CD1c-positive myeloid dendritic cell (primary cell): ENCODE data around the gene ZNF593OS.

Experiments used
- DNase-seq: peaks from one replicate; pipeline ENCODE4 v3.0.0-alpha.2; 2016; ENCODE audit errors: extremely low spot score

ZNF593OS gene

DNA sequence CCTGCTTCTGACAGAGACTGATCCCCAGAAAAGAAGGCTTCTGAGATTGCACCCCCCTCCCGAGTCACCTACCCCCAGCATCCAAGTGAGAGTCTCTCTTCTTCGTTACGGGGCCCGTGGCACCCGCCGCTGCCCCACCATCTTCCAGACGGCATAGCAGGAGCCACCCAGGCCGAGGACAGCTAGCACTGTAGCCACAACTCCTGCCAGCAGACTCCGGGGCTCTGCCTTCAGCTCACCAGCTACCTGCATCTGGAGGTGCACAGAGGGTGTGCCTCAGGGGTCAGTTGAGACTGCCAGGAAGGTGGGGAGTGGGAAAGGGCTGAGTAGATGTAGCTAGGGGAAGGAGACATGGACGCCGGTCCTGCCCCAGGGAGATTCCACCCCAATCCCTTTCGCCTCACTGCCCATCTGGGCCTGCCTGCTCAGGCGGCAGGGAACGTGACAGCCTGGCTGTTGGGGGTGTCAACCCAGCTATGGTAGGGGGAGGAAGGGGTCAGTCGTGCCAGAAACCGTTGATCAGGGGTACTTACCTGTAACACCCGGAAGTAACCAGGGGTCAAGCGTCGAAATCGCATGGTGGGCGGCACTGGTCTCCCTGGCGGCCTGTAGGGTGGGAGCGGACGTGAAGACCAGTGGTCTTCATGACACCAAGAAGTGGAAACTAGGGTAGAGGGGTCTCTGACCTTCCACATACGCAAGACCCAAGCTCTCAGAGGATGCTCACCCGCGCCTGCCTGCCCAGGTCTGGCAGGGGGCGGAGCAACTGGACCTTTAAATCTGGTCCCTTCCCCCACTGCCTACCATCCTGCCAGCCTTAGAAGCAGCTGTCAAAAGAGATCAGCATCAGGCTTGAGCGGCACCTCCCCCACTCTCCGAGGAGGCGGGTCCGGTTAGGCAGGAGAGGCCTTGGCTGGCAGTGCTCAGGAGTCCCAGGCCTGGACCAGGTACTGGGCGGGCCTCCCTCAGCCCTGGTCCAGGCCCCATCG lies at the start of gene ZNF593OS:
Gene ZNF593OS, minus strand, starts transcription at position 749 of the 989 bp plus-strand sequence. Its CDS starts 171 bp downstream, at position 578.
- DNase-seq = no peak

DNA sequence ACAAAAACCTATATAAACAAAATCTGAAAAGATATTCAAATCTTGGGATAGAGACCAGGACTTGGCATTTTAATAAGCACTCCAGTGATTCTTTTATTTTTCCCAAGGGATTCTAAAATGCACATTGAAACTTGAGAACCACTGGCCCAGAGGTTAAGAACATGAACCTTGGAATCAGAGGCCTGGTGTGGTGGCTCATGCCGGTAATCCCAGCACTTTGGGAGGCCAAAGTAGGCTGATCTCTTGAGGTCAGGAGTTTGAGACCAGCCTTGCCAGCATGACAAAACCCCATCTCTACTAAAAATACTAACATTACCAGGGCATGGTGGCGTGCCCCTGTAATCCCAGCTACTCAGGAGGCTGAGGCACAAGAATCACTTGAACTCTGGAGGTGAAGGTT lies 49.5 kb upstream of the ZNF593OS start:
- DNase-seq = no peak

DNA sequence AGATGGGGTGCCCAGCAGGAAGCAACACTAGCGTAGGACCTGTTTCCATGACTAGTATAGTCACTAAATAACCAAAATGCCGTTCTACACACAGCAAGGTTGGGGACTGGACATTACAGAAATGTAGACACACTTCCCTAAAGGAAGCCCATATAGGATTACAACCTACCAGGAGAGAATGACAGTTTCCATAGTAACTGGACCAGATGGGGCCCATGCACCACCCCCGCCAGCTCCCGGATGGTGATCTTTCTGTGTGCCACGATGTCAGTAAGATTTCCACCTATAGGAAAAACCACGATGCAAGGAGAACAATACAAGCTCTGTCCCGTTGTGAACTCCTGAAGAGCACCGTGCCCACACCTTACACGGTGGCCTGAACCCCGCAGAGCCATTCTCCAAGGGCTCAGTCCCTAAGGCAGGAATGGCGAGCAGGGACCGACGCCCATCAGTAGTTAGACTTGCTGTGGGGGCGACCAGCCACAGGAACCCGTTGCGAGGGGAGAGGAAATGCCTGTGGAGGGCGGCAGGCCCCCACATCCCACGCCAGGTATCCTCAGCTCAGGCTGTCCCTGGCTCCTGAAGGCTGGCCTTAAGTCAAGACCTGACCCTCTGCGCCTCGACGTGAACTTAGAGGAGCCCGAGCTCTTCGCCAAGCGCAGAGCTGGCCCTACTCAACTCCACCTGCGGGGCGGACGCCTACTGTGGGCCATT lies 48.7 kb upstream of the ZNF593OS start:
- no peak for DNase-seq

DNA sequence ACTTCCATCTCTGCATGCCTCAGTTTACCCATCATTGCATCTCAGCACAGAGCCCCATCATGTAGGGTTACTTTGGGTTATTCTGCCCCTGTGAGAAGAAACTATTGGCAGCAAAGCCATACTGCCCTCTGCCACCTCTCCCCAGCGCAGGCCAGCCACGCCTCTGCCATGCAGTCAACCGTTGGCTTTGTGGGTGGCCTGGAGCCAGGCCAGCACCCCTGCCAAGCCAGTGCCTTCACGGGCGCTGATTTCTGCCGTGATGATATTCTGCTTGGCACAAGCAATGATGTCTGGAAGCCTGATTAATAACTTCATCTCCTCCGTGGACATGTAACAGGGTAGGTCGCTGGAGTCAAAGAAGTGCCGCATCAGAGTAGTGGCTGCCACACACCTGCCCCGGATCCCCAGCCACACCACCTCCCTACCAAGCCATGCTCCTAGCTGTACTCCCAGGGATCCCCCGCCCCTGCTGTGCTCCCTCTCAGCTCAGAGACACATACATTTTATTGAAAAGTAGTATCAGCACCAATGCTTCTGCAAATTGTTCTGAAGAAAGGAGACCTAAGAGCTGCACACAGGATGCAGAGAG lies 47.4 kb upstream of the ZNF593OS start:
- DNase-seq = no peak

DNA sequence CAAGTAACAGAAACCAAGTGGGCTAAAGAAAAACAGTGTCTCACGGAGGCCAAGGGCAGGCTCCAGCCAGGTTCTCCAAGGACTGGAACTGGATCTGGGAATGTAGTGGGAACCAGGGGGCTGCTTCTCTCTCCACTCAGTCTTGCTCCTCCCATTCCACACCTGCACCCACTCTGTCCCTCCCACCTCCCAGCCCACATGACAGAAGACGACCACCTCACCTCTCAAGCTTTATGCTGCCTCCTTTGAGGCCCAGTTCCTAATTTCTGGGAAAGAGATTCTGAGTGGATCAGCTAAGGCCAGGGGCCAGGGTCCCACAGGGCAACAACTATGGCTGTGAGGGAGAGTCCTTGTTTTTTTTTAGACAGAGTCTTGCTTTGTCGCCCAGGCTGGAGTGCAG lies 43.6 kb upstream of the ZNF593OS start:
- no peak for DNase-seq

DNA sequence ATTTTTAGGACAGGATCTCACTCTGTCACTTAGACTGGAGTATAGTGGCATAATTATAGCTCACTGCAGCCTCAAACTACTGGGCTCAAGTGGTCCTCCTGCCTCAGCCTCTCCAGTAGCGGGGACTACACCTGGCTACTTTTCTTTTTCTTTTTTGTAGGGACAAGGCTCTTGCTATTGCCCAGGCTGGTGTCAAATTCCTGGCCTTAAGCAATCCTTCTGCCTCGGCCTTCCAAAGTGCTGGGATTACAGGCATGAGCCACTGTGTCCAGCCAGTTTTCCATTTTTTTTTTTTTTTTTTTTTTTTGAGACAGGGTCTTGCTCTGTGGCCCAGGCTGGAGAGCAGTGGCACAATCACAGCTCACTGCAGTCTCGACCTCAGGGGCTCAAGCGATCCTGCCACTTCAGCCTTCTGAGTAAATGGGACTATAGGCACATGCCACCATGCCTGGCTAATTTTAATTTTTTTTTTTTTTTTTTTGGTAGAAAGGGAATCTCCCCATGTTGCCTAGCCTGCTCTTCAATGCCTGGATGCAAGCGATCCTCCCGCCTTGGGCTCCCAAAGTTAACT lies 41.8 kb upstream of the ZNF593OS start:
- no peak for DNase-seq

DNA sequence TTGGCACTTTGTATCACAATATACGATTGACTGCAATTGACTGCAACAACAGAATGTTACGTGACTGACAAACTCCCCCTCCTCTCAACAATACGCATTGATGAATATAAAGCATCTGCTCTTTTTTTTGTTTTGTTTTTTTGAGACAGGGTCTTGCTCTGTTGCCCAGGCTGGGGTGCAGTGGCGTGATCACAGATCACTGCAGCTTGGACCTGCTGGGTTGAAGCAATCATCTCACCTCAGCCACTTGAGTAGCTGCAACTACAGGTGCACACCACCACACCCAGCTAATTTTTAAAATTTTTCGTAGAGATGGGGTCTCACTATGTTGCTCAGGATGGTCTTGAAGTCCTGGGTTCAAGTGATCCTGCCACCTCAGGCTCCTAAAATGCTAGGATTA lies 41.1 kb upstream of the ZNF593OS start:
- DNase-seq = no peak

DNA sequence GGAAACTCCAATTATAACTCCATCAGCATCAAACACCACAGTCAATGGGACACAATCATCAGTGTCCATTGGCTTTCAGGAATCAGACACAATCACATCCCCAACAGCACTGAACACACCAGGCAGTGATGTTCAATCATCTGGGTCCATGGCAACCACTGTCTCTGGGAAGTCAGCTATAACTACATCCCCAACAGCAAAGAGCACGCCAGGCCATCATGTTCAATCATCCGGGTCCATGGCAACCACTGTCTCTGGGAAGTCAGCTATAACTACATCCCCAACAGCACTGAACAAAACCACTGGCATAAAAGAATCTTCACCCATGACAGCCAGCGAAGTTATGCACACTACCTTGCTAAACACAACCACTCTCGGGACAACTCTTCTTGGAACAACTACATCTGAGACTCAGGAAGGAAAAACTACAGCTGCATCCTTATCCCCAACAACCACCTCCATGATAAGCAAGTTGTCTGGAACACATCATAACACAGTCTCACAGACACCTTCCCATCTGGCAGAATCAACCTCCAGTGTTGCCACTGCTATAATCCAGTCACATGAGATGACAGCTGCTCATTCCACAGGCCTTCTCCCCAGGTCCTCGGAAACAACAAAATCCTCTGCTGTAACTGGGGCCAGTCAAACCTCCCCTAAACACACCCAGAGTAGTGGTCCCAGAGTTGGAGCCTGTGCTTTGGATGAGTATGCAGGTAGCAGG lies 38.7 kb upstream of the ZNF593OS start:
- no peak for DNase-seq

DNA sequence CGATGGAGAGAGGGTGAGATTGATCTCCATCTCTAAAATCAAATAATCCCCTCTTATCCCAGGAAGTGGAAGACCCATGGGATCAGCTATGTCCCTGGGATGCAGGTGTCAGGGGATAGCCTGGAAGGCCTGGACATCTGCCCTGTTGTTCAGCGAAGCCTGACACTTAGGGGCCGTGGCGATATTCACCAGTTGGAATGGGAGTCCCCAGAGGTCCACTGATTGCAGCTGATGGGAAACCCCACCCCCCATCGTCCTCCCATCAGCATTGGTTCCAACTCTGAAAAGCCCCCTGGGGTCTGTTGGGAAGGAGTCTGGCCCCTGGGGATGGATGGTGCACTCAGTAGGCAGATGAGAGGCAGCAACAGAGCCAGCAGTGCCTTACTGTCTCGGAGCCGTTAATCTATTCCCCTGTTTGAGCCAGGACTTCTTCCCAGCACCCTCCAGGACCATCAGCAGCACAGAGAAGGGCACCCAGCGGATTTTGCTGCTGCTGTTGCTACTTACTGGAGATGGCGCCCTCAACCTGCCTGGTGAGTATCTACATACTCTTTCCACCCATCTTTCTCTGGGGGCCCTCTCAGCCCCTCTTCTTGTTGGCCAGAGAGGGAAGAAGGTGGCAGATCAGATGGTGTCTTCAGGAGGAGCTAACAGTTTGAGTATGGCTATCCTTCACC lies 32.1 kb upstream of the ZNF593OS start:
- DNase-seq = no peak

DNA sequence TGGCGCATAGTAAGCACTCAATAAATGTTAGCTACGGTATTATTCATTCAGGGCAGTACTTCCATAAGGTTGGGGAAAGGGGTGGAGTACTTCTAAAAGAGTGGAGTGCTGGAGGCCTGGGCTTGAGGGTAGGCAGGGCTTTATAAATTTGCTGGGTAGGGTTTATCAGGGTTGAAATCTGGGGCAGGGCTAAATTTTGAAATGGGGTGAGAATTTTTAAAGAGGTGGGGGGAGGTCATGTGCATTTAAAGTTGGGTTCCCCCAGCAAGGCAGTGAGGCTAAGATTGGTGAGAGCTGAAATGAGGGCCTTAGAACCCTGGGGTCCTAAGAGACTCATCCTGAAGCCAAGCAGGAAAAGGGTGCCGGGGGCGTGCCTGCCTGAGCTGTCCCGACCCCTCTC lies 28.8 kb upstream of the ZNF593OS start:
- no peak for DNase-seq

DNA sequence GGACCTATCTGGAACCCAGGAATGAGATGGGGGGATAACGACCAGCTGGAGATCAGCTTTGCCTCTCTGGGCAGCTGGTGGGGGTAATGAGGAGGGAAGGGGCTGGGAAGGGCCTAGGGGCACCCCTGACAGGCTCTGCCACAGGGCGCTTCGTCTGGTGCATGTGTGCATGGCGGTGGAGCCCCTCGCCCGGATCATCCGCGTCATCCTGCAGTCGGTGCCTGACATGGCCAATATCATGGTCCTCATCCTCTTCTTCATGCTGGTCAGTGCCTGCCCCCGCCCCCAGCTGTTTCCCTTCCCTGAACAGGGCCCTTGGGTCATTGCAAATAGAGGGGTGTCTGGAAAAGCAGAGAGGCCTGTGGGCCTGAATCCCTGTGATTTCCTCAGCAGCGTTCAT lies 26.2 kb upstream of the ZNF593OS start:
- DNase-seq = no peak

DNA sequence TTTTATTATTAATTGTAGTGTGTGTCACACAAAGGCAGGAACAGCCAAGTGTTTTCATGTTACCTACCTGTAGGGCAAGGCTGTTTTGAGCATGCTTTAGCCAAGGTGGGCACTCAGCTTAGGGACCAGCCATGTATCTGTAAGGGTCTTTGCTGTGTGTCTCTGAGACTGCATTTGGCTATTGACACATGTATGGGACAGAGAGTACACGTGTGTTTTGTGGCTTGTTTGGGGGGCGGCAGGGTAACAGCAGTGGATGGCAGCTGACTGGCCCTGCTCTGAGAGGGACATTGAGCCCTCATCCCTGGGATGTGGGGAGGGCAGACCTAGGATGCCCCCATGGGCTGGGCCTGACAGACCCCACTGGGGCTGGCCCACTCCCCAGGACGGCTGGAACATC lies 25.7 kb upstream of the ZNF593OS start:
- no peak for DNase-seq

DNA sequence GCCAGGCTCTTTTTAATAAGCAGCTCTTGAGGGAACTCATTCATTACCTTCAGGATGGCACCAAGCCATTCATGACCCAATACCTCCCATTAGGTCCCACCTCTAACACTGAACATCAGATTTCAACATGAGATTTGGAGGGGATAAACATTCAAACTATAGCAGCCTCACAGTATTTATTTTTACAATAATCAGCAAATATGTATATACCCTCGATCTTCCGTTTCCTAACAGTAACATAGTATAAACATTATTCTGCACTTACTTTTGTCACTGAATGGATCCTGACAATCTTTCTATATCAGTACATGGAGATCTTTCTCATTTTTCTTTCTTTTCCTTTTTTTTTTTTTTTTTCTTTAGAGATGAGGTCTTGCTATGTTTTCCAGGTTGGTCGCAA lies 24.2 kb upstream of the ZNF593OS start:
- no peak for DNase-seq

DNA sequence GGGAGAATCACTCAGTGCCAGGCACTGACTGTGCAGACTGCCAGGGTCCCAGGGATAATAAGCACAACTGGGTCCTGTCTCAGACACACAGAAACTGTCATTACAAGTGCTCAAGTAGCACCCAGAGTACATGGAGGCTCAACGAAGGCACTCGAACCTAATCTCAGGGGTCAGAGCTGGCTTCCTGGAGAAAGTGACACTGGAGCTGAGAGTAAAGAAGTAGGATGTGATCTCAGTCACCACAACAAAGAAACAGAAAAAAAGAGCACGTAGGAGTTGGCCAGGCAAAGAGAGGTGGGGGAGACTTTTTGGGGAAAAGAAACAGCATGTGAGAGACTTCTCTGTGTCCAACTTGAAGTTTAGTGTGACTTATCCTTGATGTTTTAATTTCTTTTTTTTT lies 20.1 kb upstream of the ZNF593OS start:
- DNase-seq = no peak

DNA sequence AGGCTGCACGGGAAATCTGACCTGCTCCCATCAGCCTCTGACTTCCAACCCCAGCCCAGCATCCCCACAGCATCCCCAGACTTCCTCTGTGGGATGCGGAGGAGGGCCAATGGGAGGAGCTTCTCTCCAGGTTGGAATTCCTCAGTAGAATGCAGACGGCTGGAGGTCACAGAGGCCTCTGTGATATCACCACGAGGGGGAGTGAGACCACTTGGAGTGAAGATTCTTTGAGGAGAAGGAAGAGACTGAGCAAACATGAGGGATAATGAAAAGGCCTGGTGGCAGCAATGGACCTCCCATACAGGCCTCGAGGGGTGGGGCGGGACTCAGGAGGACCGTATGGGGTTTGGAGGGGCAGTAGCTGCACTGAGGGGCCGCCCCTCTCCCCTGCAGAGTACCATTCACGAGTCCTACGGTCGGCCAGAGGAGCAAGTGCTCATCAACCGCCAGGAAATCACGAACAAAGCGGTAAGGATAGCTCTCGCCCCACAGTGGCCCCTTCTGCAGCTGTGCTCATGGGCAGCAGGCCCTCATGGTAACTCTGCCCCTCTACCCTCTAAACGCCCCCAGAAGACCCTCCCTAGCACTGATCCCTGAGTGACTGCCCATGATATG lies 18.8 kb upstream of the ZNF593OS start, which contains the start of gene CATSPER4:
Gene CATSPER4, plus strand, starts transcription at position 230 of the 615 bp plus-strand sequence. Its CDS starts 26 bp downstream, at position 256.
- DNase-seq = peak; percentile 9

DNA sequence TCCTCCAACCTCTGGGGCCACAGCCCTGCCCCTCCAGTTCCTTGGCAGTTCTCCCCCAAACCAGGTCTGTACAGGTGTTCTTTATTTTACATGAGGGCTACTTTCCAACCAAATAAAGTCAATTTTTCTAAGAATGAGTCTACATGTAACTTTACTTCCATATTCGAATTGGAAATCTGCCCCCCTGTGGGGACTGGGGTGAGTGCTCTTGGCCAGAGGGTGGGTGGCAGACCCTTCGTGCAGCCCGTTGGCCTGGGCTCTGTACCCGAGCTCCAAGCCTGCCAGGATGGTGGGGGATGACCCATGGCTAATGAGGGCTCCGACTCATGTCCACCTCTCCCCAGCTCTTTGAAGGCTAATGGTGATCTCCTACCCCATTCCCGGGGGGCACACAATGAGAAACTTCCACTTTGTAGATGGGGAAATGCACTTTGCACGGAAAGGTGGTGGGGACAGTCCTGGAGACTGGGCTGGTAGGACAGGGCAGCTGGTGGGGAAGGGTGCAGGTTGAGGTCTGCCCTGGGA lies 18.2 kb upstream of the ZNF593OS start:
- no peak for DNase-seq

DNA sequence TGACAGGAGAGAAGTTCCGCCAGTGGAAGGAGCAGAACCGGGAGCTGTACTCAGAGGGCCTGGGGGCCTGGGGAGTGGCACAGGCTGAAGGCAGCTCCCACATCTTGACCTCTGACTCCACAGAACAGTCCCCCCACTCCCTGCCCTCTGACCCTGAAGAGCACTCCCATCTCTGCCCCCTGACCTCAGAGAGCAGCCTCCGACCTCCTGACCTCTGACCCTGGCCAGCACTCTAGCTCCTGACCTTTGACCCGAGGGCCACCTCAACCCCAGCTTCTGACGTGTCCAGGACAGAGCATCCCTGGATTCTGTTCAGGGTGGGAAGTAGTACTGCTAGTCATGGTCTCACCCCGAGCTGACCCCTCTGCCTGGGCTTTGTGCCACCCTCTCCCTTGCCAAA lies 17.7 kb upstream of the ZNF593OS start:
- no peak for DNase-seq

DNA sequence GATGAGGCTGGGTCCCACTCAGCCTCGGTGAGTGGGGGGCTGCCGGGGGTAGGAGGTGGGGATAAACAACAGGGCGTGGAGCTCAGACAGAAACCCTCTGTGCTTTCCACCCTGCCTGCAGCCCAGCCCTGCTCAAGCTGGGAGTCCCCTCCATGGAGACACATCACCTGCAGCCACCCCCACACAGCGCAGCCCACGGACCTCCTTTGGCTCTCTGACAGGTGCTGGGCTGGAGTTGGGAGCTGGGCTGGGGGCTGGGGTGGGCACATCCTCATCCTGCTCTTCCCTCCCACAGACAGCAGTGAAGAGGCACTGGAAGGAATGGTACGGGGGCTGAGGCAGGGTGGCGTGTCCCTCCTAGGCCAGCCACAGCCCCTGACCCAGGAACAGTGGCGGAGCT lies 16.8 kb upstream of the ZNF593OS start:
- no peak for DNase-seq

DNA sequence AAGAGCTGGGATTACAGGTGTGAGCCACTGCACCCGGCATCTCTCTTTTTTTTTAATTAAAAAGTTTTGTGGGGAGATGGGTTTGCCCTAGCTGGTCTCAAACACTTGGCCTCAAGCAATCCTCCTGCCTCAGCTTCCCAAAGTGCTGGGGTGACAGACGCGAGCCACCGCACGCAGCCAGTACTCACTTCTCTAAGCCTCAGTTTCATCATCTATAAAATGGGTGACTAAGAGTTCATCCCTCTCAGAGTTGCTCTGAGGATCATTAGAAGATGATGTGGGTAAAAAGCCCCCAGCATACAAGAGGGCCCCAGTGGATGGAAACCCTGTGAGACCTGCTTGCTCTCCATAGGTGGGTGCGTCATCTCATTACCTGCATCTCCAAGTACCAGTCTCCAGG lies 16.2 kb upstream of the ZNF593OS start:
- DNase-seq = no peak

DNA sequence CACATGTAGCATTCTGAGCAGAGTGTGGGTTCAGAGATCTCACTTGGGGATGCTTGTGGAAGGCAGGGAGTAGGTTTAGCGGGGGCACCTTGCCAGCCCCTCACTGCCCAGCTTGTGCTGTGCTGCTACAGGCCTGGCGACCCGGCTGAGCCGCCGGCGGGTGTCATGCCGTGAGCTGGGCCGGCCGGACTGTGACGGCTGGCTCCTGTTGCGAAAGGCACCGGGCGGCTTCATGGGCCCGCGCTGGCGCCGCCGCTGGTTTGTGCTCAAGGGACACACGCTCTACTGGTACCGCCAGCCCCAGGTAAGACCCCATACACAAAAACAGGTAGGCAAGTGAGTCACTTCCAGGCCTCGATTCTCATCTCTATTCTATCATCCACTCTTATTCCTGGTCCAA lies 13.3 kb upstream of the ZNF593OS start:
- DNase-seq = no peak
